Measurements from ENCODE around the gene PDZD4.
"Not testable (repeated sequence)": the region's sequence is repeated elsewhere in the genome, so short reads cannot be mapped to it uniquely, and the experiment has no call there.

The PDZD4 gene

GRCh38 chrX:153831429-153832150 lies 1.2 kb upstream of the PDZD4 start:
- no peak for DNase-seq

GRCh38 chrX:153830640-153831428 lies 490 bp upstream of the PDZD4 start:
- peak in 1 of 2 experiments; percentile 35 for DNase-seq

- DNase-seq = no peak
Observed at GRCh38 chrX:153829549-153829798, 870 bp downstream of the PDZD4 start.

- DNase-seq = peak in 1 of 2 experiments; percentile 56
Observed at GRCh38 chrX:153828723-153829548, 1.4 kb downstream of the PDZD4 start.

GRCh38 chrX:153828308-153828707 lies 2.0 kb downstream of the PDZD4 start:
- DNase-seq = no peak

GRCh38 chrX:153827903-153828302 lies 2.4 kb downstream of the PDZD4 start:
- no peak for DNase-seq

GRCh38 chrX:153827016-153827415 lies 3.3 kb downstream of the PDZD4 start:
- DNase-seq = no peak

GRCh38 chrX:153825042-153825441 lies 5.3 kb downstream of the PDZD4 start:
- DNase-seq = no peak

GRCh38 chrX:153824348-153824747 lies 6.0 kb downstream of the PDZD4 start:
- DNase-seq = peak in 1 of 2 experiments; percentile 22

- no peak for DNase-seq
Observed at GRCh38 chrX:153821066-153821465, 9.3 kb downstream of the PDZD4 start.

GRCh38 chrX:153820601-153821000 lies 9.7 kb downstream of the PDZD4 start:
- DNase-seq = peak; percentile 50 to 76

GRCh38 chrX:153819384-153820040 lies 10.8 kb downstream of the PDZD4 start:
- no peak for DNase-seq

- peak in 1 of 2 experiments; percentile 56 for DNase-seq
Observed at GRCh38 chrX:153818571-153819383, 11.6 kb downstream of the PDZD4 start.

GRCh38 chrX:153818064-153818463 lies 12.3 kb downstream of the PDZD4 start:
- DNase-seq = not testable (repeated sequence)

GRCh38 chrX:153816831-153817690 lies 13.3 kb downstream of the PDZD4 start:
- no peak for DNase-seq

- DNase-seq = no peak
Observed at GRCh38 chrX:153814591-153815315, 15.6 kb downstream of the PDZD4 start.

- no peak for DNase-seq
Observed at GRCh38 chrX:153813161-153813560, 17.2 kb downstream of the PDZD4 start.

GRCh38 chrX:153812220-153812619 lies 18.1 kb downstream of the PDZD4 start:
- DNase-seq = no peak

- no peak for DNase-seq
Observed at GRCh38 chrX:153807976-153808375, 22.4 kb downstream of the PDZD4 start.

- DNase-seq = no peak
Observed at GRCh38 chrX:153806999-153807575, 23.3 kb downstream of the PDZD4 start.

All from NCI-H524 (cell line).